HepG2 (cell line): ENCODE measurements around the gene TARBP2. TPM values are rescaled to one million over a fixed set of nuclear protein-coding genes. Genes with fewer than 3 reads are reported as not detected.
A peak's percentile ranks its signal among the peaks of the same experiment; 100 is the strongest.

ENCODE experiments used
- CCAR2 ChIP-seq: fragments of 200-400 bp; formaldehyde crosslinking; optimal IDR thresholded peaks from 2 replicates; pipeline ENCODE3; 2018; ENCODE audit warnings: low read depth, mild to moderate bottlenecking, low read length, moderate library complexity
- FOXO1 ChIP-seq: sonication (generic); formaldehyde crosslinking; IDR thresholded peaks from 2 replicates; pipeline ENCODE4 v1.4.0; 2020; ENCODE audit warnings: missing genetic modification reagents
- NCOA5 ChIP-seq: sonication (generic); formaldehyde crosslinking; IDR thresholded peaks from 2 replicates; pipeline ENCODE4 v1.4.0; 2020; ENCODE audit warnings: missing genetic modification reagents
- NFE2L1 ChIP-seq: sonication (generic); formaldehyde crosslinking; IDR thresholded peaks from 2 replicates; pipeline ENCODE4 v1.4.0; 2020; ENCODE audit warnings: missing genetic modification reagents, mild to moderate bottlenecking, borderline replicate concordance
- PHF20 ChIP-seq: sonication (generic); formaldehyde crosslinking; IDR thresholded peaks from 2 replicates; pipeline ENCODE4 v1.5.0; 2020; ENCODE audit warnings: mild to moderate bottlenecking, missing genetic modification reagents
- STAT5B ChIP-seq: sonication (generic); formaldehyde crosslinking; IDR thresholded peaks from 2 replicates; pipeline ENCODE4 v1.4.0; 2020; ENCODE audit warnings: missing genetic modification reagents
- TBX3 ChIP-seq: fragments of 450-650 bp; IDR thresholded peaks from 2 replicates; pipeline ENCODE4 v1.6.1; 2017; ENCODE audit warnings: antibody characterized with exemption, mild to moderate bottlenecking, inconsistent platforms, borderline replicate concordance
- THYN1 ChIP-seq: sonication (generic); formaldehyde crosslinking; IDR thresholded peaks from 2 replicates; pipeline ENCODE4 v1.8.1; 2023; ENCODE audit warnings: low read depth, mild to moderate bottlenecking, moderate library complexity, missing genetic modification reagents, borderline replicate concordance
- ZNF10 ChIP-seq: sonication (generic); formaldehyde crosslinking; IDR thresholded peaks from 2 replicates; pipeline ENCODE4 v1.4.0; 2020; ENCODE audit warnings: mild to moderate bottlenecking, low read depth, missing genetic modification reagents, borderline replicate concordance
- ZNF251 ChIP-seq: sonication (generic); formaldehyde crosslinking; IDR thresholded peaks from 2 replicates; pipeline ENCODE4 v1.9.0; 2021; ENCODE audit warnings: mild to moderate bottlenecking, missing genetic modification reagents
- ZNF713 ChIP-seq: sonication (generic); formaldehyde crosslinking; IDR thresholded peaks from 2 replicates; pipeline ENCODE4 v1.4.0; 2020; ENCODE audit warnings: mild to moderate bottlenecking, missing genetic modification reagents
- polyA plus RNA-seq, 8 experiments: library from polyadenylated mRNA; depleted of rRNA in 3 of 8; stranded (reverse) in 7 of 8; unstranded in 1 of 8; fragments of >200 nt; fragmentation: Illumina TruSeq in 4 of 8; extraction: Trizol in 4 of 8; gene quantifications; 2 replicates each; pipeline versions ENCODE4 v1.2.1 to v1.2.3, GENCODE V29; 2011 to 2016; ENCODE audit warnings: low read depth in 4 of 8, missing spikeins in 1 of 8, mixed read lengths in 1 of 8; ENCODE audit not compliant: insufficient read depth in 1 of 8
- total RNA-seq, 5 experiments: library from RNA; depleted of rRNA; stranded (reverse); fragments of >200 nt; fragmentation: Illumina TruSeq; extraction: Trizol; gene quantifications; 2 replicates each; pipeline ENCODE4 v1.2.3, GENCODE V29; 2016; ENCODE audit warnings: low read depth in 1 of 5
- TF ChIP-seq, protein P1 (sequence below): sonication (generic); formaldehyde crosslinking; IDR thresholded peaks from 2 replicates; pipeline ENCODE4; 2020; ENCODE audit warnings: missing genetic modification reagents, mild to moderate bottlenecking, borderline replicate concordance
- TF ChIP-seq, protein P2 (sequence below), 2 experiments: sonication (generic) in 1 of 2; formaldehyde crosslinking in 1 of 2; IDR thresholded peaks; 2 replicates each; pipeline versions ENCODE4 v1.6.1 to v1.9.0; 2014 to 2022; ENCODE audit warnings: antibody characterized with exemption in 1 of 2, borderline replicate concordance in 1 of 2, inconsistent platforms in 1 of 2, low read depth in 1 of 2, missing genetic modification reagents in 1 of 2
- TF ChIP-seq, protein P3 (sequence below): sonication (generic); formaldehyde crosslinking; IDR thresholded peaks from 2 replicates; pipeline ENCODE4 v1.5.1; 2020; ENCODE audit warnings: missing genetic modification reagents, mild to moderate bottlenecking, borderline replicate concordance
- TF ChIP-seq, protein P4 (sequence below): sonication (generic); formaldehyde crosslinking; IDR thresholded peaks from 2 replicates; pipeline ENCODE4 v1.4.0; 2020; ENCODE audit warnings: missing genetic modification reagents, mild to moderate bottlenecking, borderline replicate concordance
- TF ChIP-seq, protein P5 (sequence below): IDR thresholded peaks from 2 replicates; pipeline ENCODE4 v1.6.1; 2016; ENCODE audit warnings: missing compliant biosample characterization, missing genetic modification reagents, borderline replicate concordance

Gene TARBP2
- total and polyA plus RNA-seq, 2 of the 13 experiments (the other 11 are each of a cell fraction or from before 2014, with no cell fraction given): 47.0 to 55.5 TPM

DNA sequence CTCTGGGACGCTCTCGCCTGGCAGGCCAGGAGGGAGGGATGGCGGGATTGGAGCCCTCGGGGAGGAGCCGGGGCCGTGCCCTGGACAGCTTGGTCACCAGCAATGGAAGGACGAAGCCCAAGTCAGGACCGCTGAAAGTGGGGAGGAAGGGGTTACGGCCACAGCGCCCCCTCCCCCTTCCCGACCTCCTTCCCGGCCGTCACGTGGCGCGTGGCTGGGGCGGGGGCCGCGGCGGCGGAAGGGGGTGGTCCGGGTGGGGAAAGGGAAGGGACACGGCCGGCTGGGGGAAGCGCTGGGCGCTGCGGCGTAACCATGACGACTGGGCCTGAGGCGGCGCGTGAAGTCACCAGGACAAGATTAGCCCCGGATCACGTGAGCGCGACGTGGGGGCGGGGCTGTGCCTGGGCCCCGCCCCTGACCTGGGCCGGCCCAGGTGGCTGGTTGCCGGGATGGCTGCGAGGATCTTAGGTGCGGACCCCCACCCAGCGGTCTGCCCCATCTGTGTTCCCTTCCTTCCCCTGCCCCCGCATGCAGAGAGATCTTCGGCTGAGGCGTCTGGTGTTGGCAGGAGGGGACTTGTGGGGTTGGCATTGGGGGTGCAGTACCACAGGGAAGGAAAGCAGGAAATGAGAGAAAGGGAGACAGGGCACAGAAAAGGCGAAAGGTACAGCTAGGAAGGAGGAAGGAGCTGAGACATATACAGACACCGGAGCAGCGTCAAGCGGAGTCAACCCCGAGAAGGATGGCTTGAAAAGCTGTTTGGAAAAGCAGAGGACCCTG, 8.1 kb upstream of the TARBP2 start (continued):
- TF ChIP-seq CCAR2: no peak
- no peak for TF ChIP-seq NCOA5 (CRISPR knock-in tag)
- TF ChIP-seq TBX3: no peak
- no peak for TF ChIP-seq ZNF713 (CRISPR knock-in tag)
- TF ChIP-seq FOXO1 (CRISPR knock-in tag): no peak
- no peak for TF ChIP-seq NFE2L1 (CRISPR knock-in tag)
- no peak for TF ChIP-seq STAT5B
- TF ChIP-seq, protein P1, sequence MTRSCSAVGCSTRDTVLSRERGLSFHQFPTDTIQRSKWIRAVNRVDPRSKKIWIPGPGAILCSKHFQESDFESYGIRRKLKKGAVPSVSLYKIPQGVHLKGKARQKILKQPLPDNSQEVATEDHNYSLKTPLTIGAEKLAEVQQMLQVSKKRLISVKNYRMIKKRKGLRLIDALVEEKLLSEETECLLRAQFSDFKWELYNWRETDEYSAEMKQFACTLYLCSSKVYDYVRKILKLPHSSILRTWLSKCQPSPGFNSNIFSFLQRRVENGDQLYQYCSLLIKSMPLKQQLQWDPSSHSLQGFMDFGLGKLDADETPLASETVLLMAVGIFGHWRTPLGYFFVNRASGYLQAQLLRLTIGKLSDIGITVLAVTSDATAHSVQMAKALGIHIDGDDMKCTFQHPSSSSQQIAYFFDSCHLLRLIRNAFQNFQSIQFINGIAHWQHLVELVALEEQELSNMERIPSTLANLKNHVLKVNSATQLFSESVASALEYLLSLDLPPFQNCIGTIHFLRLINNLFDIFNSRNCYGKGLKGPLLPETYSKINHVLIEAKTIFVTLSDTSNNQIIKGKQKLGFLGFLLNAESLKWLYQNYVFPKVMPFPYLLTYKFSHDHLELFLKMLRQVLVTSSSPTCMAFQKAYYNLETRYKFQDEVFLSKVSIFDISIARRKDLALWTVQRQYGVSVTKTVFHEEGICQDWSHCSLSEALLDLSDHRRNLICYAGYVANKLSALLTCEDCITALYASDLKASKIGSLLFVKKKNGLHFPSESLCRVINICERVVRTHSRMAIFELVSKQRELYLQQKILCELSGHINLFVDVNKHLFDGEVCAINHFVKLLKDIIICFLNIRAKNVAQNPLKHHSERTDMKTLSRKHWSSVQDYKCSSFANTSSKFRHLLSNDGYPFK (CRISPR knock-in tag): no peak
- TF ChIP-seq, protein P2, sequence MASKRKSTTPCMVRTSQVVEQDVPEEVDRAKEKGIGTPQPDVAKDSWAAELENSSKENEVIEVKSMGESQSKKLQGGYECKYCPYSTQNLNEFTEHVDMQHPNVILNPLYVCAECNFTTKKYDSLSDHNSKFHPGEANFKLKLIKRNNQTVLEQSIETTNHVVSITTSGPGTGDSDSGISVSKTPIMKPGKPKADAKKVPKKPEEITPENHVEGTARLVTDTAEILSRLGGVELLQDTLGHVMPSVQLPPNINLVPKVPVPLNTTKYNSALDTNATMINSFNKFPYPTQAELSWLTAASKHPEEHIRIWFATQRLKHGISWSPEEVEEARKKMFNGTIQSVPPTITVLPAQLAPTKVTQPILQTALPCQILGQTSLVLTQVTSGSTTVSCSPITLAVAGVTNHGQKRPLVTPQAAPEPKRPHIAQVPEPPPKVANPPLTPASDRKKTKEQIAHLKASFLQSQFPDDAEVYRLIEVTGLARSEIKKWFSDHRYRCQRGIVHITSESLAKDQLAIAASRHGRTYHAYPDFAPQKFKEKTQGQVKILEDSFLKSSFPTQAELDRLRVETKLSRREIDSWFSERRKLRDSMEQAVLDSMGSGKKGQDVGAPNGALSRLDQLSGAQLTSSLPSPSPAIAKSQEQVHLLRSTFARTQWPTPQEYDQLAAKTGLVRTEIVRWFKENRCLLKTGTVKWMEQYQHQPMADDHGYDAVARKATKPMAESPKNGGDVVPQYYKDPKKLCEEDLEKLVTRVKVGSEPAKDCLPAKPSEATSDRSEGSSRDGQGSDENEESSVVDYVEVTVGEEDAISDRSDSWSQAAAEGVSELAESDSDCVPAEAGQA (IDR thresholded peaks at IDR 0.05; ENCODE audit: low read depth): no peak
- TF ChIP-seq, protein P2 (CRISPR knock-in tag; IDR thresholded peaks at IDR 0.05; ENCODE audit: borderline replicate concordance): no peak
- no peak for TF ChIP-seq ZNF251 (CRISPR knock-in tag)
- TF ChIP-seq PHF20 (CRISPR knock-in tag): peak; percentile 35; the same call in 1 of the 2 replicates
- TF ChIP-seq ZNF10 (CRISPR knock-in tag): no peak
- TF ChIP-seq, protein P3, sequence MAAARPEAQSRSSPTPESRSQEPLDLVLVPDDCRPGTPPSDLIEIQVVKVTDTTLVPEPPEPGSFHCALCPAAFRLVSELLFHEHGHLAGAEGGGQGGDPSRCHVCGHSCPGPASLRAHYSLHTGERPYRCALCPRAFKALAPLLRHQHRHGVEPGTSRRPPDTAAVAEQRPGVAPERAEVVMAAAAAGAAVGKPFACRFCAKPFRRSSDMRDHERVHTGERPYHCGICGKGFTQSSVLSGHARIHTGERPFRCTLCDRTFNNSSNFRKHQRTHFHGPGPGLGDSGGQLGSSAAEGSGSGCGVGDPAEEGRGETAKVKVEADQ (CRISPR knock-in tag): no peak
- TF ChIP-seq THYN1 (CRISPR knock-in tag): no peak
- TF ChIP-seq, protein P4, sequence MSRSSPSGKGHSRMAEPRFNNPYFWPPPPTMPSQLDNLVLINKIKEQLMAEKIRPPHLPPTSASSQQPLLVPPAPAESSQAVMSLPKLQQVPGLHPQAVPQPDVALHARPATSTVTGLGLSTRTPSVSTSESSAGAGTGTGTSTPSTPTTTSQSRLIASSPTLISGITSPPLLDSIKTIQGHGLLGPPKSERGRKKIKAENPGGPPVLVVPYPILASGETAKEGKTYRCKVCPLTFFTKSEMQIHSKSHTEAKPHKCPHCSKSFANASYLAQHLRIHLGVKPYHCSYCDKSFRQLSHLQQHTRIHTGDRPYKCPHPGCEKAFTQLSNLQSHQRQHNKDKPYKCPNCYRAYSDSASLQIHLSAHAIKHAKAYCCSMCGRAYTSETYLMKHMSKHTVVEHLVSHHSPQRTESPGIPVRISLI: no peak
- TF ChIP-seq, protein P5, sequence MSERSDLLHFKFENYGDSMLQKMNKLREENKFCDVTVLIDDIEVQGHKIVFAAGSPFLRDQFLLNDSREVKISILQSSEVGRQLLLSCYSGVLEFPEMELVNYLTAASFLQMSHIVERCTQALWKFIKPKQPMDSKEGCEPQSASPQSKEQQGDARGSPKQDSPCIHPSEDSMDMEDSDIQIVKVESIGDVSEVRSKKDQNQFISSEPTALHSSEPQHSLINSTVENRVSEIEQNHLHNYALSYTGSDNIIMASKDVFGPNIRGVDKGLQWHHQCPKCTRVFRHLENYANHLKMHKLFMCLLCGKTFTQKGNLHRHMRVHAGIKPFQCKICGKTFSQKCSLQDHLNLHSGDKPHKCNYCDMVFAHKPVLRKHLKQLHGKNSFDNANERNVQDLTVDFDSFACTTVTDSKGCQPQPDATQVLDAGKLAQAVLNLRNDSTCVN (CRISPR knock-in tag): no peak
